ENCODE measurements around the gene LENEP.
"Not testable (repeated sequence)": the region's sequence is repeated elsewhere in the genome, so short reads cannot be mapped to it uniquely, and the experiment has no call there.

LENEP gene

DNA sequence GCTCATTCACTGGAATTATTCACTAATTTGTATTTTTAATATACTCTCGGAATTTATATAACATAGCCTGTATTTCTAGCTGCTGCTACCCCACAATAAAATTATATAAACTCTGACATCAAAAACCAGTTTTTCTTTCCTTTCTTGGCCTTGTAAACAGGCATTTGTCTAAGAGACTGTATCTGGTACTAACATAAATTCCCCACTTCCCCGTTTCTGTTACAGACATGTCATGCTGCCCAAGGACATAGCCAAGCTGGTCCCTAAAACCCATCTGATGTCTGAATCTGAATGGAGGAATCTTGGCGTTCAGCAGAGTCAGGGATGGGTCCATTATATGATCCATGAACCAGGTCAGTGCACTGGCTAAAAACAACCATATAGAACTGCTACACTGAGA lies 15.6 kb upstream of the LENEP start:
- not testable (repeated sequence) for DNase-seq

DNA sequence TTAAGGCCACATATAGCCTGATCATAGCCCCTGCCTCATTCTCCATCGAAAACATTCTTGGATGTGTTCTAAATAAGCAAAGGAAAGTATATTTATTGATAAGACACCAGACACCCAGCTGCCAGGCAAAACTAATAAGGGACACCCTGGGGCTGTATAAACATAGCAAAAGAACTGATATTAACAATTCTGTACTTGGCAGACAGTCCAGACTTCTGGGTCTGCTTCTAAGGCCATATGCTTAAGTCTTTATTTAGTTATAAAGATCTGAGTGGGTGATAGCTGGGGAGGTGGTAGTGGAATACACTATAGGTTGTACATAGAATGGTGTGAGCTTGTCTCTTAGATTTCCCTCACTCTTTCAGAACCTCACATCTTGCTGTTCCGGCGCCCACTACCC lies 15.0 kb upstream of the LENEP start:
- no peak for DNase-seq

DNA sequence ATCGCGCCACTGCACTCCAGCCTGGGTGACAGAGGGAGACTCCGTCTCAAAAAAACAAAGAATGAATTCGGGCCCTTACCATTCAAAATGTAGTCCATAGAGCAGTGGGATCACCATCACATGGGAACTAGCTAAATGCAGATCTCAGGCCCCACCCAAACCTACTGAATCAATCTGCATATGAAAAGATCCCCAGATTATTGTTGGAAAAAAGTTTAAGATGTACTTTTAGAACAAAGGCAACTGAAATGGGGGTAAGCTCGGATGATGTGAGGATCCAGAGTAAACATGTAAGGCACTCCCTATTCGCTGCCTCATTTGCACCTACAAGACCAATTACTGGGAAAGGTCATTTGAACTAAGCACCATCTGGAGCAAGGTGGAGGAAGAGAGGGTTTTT lies 11.0 kb upstream of the LENEP start:
- no peak for DNase-seq

DNA sequence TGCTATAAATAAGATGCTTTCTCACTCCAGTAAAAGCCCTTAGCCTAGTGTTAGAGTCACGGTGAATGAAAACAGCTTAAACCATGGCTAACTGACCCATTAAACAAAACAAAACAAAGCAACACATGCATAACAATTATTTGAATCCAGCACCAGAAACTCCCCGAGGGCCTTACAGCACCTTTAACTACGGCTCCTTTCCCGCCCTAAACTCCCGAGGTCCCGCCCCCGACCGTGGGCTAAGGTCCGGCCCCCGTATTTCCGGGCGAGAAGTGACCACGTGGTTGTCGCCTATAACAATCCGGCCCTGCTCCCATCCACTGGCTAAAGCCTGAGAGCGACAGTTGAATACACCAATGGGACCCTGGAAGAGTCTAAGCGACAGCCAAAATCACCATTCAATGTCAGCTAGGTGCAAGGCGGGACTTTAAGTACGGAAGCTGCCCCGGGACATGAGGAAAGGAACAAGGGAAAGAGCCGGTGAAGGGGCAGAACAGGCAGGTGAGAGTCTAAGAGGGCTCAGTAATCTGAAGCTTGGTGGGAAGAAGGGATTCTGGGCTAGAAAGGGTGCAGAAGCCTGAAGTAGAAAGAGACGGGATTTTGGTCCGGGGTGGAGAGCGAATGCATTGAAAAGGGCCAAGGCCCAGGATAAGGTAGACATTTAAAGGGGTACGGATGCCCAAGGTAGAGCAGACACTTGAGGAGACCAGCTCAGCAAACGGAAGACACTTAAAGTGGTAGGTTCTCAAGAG lies 10.3 kb upstream of the LENEP start, which contains the start of gene FLAD1:
TSS of gene FLAD1 (plus strand) at position 448 of the 752 bp plus-strand sequence. CDS start 351 bp downstream, outside the sequence.
- DNase-seq, result peak; percentile 97

GRCh38 chr1:154983776-154984466 lies 9.5 kb upstream of the LENEP start:
- DNase-seq, result no peak

DNA sequence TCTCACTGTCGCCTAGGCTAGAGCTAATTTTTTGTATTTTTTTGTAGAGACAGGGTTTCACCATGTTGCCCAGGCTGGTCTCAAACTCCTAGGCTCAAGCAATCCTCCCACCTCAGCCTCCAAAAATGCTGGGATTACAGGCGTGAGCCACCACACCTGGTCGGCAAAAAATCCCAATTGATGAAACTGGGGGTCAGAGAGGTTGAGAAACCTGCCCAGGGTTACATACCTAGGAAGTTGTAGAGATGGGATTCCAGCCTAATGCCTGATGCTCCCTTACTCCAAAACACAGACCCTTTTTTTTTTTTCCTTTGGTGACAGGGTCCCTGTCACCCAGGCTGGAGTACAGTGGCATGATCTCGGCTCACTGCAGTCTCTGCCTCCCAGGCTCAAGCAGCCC lies 6.7 kb upstream of the LENEP start:
- not testable (repeated sequence) for DNase-seq

- no peak for DNase-seq
Observed at GRCh38 chr1:154987326-154987725, 6.1 kb upstream of the LENEP start.

DNA sequence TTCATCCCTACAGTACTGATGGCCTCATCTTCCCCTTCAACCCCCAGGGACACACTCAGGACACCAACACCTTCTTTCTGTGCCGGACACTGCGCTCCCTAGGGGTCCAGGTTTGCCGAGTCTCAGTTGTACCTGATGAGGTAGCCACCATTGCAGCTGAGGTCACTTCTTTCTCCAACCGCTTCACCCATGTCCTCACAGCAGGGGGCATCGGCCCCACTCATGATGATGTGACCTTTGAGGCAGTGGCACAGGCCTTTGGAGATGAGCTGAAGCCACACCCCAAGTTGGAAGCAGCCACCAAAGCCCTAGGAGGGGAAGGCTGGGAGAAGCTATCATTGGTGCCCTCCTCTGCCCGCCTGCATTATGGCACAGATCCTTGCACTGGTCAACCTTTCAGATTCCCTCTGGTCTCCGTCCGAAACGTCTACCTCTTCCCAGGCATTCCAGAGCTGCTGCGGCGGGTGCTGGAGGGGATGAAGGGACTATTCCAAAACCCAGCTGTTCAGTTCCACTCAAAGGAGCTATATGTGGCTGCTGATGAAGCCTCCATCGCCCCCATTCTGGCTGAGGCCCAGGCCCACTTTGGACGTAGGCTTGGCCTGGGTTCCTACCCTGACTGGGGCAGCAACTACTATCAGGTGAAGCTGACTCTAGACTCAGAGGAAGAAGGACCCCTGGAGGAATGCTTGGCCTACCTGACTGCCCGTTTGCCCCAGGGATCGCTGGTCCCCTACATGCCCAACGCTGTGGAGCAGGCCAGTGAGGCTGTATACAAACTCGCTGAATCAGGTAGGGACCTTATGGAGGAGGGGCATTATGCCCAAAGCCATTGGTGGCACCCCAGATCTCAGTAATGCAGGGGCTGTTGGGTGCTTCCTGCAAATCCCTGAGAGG lies 5.1 kb upstream of the LENEP start:
- no peak for DNase-seq

DNA sequence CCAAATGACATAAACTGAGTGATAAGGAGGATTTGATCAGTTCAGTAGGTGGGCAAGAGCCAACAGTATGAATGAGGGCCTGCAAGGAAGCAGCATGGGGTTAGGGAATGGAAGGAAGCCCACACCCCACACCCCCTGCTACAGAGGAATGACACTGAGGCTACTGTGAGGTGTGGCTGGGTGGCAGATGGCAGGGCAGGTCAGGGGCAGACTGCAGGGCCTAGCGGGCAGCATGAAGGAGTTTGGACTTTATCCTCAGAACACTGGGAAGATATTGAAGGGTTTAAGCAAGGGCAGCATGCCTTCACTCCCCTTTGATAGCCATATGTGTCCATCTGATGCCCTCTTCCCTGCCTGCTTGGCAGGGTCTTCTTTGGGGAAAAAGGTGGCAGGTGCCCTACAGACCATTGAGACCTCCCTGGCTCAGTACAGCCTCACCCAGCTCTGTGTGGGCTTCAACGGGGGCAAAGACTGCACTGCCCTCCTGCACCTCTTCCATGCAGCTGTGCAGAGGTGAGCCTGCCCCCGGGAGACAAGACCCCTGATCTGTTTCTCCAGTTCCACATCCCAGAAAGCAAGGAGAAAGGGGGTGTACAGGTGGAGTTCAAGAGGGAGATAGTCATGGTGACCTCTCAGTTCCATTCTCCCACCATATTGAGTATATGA lies 4.1 kb upstream of the LENEP start:
- DNase-seq, result no peak

GRCh38 chr1:154990276-154990675 lies 3.1 kb upstream of the LENEP start:
- DNase-seq, result no peak

- no peak for DNase-seq
Observed at GRCh38 chr1:154992721-154993571, 440 bp upstream of the LENEP start.

- DNase-seq, result no peak
Observed at GRCh38 chr1:154994269-154994587, 842 bp downstream of the LENEP start.

DNA sequence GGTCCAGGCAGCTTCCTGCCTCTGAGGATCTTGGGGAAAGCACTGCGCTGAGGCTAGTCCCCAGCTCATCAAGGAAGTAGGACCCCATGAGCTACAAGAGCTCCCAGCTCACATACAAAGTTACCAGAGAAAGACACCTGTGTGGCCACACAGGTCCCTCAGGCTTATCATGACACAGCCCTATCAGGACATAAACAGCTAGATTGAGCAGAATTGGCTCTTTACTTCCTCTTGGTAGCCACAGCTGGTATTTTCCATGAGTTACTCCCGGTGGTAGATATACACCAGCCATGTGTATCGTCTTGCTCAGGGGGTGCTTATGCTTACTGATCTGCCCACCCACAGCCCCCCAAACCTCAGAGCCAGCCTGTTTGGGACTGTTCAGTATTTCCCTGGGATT lies 1.2 kb downstream of the LENEP start:
- DNase-seq, result no peak

DNA sequence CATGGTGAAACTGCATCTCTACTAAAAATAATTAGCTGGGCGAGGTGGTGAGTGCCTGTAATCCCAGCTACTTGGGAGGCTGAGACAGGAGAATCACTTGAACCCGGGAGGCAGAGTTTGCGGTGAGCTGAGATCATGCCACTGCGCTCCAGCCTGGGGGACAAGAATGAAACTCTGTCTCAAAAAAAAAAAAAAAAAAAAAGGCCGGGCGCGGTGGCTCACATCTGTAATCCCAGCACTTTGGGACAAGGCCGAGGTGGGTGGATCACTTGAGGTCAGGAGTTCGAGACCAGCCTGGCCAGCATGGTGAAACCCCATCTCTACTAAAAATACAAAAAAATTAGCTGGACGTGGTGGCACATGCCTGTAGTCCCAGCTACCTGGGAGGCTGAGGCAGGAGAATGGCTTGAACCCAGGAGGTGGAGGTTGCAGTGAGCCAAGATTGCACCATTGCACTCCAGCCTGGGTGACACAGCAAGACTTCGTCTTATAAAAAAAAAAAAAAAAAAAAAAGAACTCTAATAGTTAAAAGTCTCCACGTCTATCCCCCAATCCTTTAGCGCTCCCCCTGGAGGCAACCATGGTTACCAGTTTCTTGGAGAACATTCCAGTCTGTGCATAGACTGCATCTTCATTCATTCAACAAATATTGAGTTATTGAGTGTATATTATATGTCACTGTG lies 2.1 kb downstream of the LENEP start:
- not testable (repeated sequence) for DNase-seq

DNA sequence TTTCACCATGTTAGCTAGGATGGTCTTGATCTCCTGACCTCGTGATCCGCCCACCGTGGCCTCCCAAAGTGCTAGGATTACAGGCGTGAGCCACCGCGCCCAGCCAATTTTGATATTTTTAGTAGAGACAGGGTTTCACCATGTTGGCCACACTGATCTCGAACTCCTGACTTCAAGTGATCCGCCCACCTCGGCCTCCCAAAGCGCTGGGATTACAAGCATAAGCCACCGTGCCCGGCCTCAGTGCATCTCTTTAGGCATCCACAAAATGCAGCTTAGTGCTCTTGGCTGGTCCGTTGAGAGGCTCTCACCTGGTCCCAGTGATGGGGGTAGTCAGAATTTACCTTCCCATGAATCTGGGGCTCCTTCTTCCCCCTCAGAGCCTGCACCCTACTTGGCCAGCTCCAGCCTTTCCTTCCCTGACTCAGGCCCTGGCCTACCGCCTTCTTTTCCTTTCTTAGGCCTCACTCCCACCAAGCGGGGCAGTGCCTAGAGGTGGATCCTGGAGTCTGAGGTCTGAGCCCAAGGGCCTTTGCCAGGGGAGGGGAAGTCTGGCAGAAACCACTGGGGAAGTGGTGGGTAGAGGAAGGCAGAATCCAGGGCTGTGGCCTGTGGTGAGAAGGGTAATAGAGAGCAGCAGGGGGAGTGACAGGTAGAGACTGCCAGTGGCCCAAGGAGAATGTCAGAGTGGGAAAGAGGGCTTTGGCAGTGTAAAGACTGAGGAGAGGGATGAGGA lies 3.7 kb downstream of the LENEP start:
- DNase-seq, result no peak

- DNase-seq, result no peak
Observed at GRCh38 chr1:154998201-154998780, 4.9 kb downstream of the LENEP start.

DNA sequence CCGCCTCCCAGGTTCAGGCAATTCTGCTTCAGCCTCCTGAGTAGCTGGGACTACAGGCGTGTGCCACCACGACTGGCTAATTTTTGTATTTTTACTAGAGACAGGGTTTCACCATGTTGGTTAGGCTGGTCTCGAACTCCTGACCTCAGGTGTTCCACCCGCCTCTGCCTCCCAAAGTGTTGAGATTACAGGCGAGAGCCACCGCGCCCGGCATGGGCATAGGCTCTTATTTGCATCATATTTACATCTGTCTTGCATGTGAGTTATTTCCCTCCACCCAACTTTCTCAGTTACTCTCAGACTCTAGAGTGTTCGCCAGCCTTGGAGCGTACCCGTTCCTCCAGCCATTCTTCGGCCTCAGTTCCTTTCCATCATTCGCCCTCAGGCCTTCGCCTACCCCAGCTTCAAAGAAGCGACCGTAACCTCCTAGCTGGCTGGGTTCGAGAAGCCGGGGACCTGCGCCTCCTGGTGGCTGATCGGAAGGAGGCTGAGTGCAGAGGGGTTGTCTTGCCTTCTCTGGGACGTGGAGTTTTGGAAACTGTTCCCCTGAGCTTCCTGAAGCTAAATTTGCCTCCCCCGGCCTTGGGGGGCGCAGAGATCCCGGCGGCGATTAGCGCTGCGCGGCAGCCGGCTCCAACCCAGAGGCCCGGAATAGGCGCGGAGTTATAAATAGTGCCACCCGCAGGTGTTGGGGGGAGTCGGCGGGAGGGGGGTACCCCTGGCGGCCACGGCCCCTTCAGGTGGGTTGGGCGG lies 5.6 kb downstream of the LENEP start:
- DNase-seq, result peak; percentile 88 to 90

DNA sequence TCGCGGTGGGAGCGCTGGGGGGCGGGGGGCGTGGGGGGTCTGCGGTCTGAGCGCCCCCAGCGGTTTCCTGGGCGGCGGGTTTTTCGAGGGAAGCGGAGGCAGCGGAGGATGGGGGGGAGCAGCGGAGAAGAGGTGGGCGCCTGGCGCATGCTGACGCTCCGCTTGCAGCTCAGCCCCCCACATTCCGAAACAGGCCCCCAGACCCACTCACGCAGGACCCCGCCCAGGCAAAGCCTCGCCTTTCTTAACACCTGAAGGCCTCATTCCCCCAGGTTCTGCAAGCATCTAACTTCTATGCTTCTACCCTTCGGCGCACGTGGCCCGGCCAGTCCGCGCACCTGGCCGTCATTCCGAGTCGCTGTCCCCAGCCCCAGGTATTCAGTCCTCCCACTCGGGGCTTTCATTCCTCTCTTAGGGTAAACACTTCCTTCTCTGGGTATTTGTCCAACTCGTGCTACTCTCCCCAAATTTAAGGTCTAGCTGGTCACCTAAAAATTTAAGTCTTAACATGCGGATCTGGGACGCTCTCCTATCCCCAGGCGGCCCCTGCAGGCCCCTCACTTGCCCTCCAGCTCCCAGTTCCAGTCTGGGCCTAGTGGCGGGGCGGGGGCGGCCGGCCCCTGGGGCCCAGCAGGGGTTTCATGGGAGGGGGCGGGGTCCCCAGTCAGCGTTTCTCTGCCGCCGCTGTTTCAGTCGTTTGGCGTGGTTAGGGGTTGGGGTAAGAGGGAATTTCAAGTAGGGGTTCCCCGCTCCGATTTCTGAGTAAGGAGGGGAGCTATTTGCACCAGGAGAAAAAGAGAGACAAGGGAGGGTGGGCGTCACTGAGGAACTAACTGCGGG lies 6.4 kb downstream of the LENEP start:
- peak; percentile 79 to 83 for DNase-seq

GRCh38 chr1:155000411-155000725 lies 7.0 kb downstream of the LENEP start:
- DNase-seq, result no peak

Measured in activated T-cell treated with anti-CD3 and anti-CD28 coated beads, Interleukin-2, amount 50 U/mL, for 48 hours (primary cell).